Osteoblast (primary cell): ENCODE results near the gene PFDN6. TPM values are rescaled to one million over a fixed set of nuclear protein-coding genes. Genes with fewer than 3 reads are reported as not detected.

ENCODE experiments used
- DNase-seq: peaks from one replicate; pipeline ENCODE4 v3.0.0; 2011; ENCODE audit warnings: low spot score, mixed read lengths; ENCODE audit not compliant: insufficient read length; ENCODE audit errors: missing footprints
- H2AFZ ChIP-seq: 2 replicates; pipeline ENCODE4 v1.6.0; 2011; ENCODE audit warnings: mild to moderate bottlenecking, low read length
- H3K27ac ChIP-seq: 2 replicates; pipeline ENCODE4 v1.5.1; 2011; ENCODE audit warnings: mild to moderate bottlenecking, low read depth, low read length, moderate library complexity
- H3K27me3 ChIP-seq: 2 replicates; pipeline ENCODE4 v1.6.0; 2012; ENCODE audit warnings: mild to moderate bottlenecking, control low read depth, inconsistent platforms, low read length, moderate library complexity; ENCODE audit not compliant: insufficient read depth
- H3K36me3 ChIP-seq: 2 replicates; pipeline ENCODE4 v1.5.1; 2011; ENCODE audit warnings: mild to moderate bottlenecking, low read length, control low read depth, moderate library complexity; ENCODE audit not compliant: insufficient read depth
- H3K4me1 ChIP-seq: 2 replicates; pipeline ENCODE4 v1.5.1; 2011; ENCODE audit warnings: mild to moderate bottlenecking, low read length, control low read depth, moderate library complexity; ENCODE audit not compliant: insufficient read depth
- H3K4me2 ChIP-seq: 2 replicates; pipeline ENCODE4 v1.6.0; 2011; ENCODE audit warnings: mild to moderate bottlenecking, low read length; ENCODE audit not compliant: insufficient read depth
- H3K4me3 ChIP-seq: fragments of 200-600 bp; sonication (generic); 3 replicates; pipeline ENCODE4 v1.5.1; 2012; ENCODE audit warnings: mild to moderate bottlenecking, low read length, inconsistent platforms; ENCODE audit not compliant: insufficient read depth
- H3K79me2 ChIP-seq: 2 replicates; pipeline ENCODE4 v1.6.0; 2012; ENCODE audit warnings: mild to moderate bottlenecking, low read length, control low read depth, inconsistent platforms; ENCODE audit not compliant: insufficient read depth
- H3K9me3 ChIP-seq: 2 replicates; pipeline ENCODE4 v1.5.1; 2011; ENCODE audit warnings: low read depth, low read length, control low read depth
- H4K20me1 ChIP-seq: 2 replicates; pipeline ENCODE4 v1.6.0; 2012; ENCODE audit warnings: mild to moderate bottlenecking, low read length, control low read depth; ENCODE audit not compliant: insufficient read depth
- CTCF ChIP-seq: IDR thresholded peaks from 2 replicates; pipeline ENCODE4 v1.5.1; 2011; ENCODE audit warnings: mild to moderate bottlenecking, low read depth, low read length, moderate library complexity; ENCODE audit errors: extremely low read depth
- total RNA-seq: library from RNA; depleted of rRNA; stranded (reverse); fragments of >200 nt; gene quantifications from 2 replicates; pipeline ENCODE4 v1.2.3, GENCODE V29; 2012

PFDN6 gene
- total RNA-seq, 1 donor = 15.9 TPM

GRCh38 chr6:33306356-33306755 lies 17.0 kb downstream of the PFDN6 start:
- no peak overlapping the region for H3K4me2 ChIP-seq
- no peaks in the 10 kb centered on the region for H3K4me1 ChIP-seq
- peaks cover 33% of the 10 kb centered on the region for H3K36me3 ChIP-seq
- no peak overlapping the region for H3K4me3 ChIP-seq
- no peaks in the 10 kb centered on the region for H3K9me3 ChIP-seq
- no peak overlapping the region for H3K27ac ChIP-seq
- TF ChIP-seq CTCF = no peak
- H3K27me3 ChIP-seq = no peaks in the 10 kb centered on the region
- peak; percentile 44 for DNase-seq
- no peak overlapping the region for H2AFZ ChIP-seq
- peaks cover 18% of the 10 kb centered on the region for H4K20me1 ChIP-seq
- H3K79me2 ChIP-seq = peaks cover 68% of the 10 kb centered on the region

- no peak for TF ChIP-seq CTCF
- H3K36me3 ChIP-seq = peaks cover 7% of the 10 kb centered on the region
- H3K27ac ChIP-seq = peak overlapping the region; percentile 95
- no peaks in the 10 kb centered on the region for H3K9me3 ChIP-seq
- peaks cover 22% of the 10 kb centered on the region for H3K4me1 ChIP-seq
- H2AFZ ChIP-seq = no peak overlapping the region
- H3K4me3 ChIP-seq = peak overlapping the region; percentile 99
- peaks cover 63% of the 10 kb centered on the region for H3K79me2 ChIP-seq
- H4K20me1 ChIP-seq = peaks cover 27% of the 10 kb centered on the region
- H3K27me3 ChIP-seq = no peaks in the 10 kb centered on the region
- H3K4me2 ChIP-seq = peak overlapping the region; percentile 87
- DNase-seq = peak; percentile 86
Observed at GRCh38 chr6:33312361-33313104, 23.1 kb downstream of the PFDN6 start.

GRCh38 chr6:33313105-33313708 lies 23.8 kb downstream of the PFDN6 start:
- TF ChIP-seq CTCF = no peak
- Histone ChIP-seq H3K27ac (peak overlapping the region; percentile 95), H3K4me3 (peak overlapping the region; percentile 99), H3K9me3 (no peaks in the 10 kb centered on the region), H3K79me2 (peaks cover 60% of the 10 kb centered on the region), H3K4me1 (peaks cover 24% of the 10 kb centered on the region), H3K4me2 (peak overlapping the region; percentile 87), H3K36me3 (peaks cover 7% of the 10 kb centered on the region), H2AFZ (peak overlapping the region; percentile 87), H4K20me1 (peaks cover 27% of the 10 kb centered on the region), H3K27me3 (no peaks in the 10 kb centered on the region)
- DNase-seq = peak; percentile 89
